HG03095 (cell line): ENCODE data around the gene TTC39B.
A peak's percentile ranks its signal among the peaks of the same experiment; 100 is the strongest.

Experiments
- ATAC-seq: cut with Tn5 transposase; IDR thresholded peaks from one replicate; pipeline ENCODE4 v1.9.1; 2021; ENCODE audit warnings: moderate library complexity; ENCODE audit not compliant: unreplicated experiment

TTC39B gene

DNA sequence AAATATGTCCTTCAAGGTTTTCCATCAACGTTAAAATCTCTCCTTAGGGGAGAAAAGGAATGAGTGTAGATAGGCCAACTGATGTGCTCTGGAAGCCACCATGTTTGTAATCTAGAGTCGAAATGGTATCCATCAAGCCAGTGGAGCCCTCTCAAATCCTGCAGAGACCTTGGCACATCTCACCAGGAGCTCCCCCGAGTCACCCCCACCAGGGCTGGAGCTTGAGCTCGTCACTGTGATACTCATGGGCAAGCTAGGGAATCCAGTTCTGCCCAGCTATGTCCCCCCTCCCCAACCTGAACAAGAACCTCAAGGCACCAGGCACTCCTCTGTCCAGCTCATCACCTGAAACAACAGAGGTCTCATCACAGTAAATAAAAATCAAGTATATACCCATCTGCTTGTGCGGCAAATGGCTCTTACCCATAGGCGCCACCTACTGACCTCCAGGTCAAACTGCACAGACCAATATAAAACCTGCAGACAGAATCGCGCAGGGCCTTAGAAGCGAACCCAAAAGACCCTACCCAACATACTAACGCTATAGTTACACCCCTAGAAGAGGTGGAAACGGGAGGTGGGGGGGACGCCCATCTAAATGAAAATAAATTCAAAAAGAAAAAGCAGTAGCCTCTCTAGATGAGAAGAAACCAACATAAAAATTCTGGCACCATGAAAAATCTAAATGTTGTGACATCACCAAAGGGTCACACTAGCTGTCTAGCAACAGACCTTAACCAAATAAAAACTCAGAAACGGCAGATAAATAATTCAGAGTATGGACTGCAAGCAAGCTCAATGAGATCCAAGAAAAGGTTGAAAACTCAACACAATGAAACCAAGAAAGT lies 75.0 kb downstream of the TTC39B start:
- no peak for ATAC-seq

DNA sequence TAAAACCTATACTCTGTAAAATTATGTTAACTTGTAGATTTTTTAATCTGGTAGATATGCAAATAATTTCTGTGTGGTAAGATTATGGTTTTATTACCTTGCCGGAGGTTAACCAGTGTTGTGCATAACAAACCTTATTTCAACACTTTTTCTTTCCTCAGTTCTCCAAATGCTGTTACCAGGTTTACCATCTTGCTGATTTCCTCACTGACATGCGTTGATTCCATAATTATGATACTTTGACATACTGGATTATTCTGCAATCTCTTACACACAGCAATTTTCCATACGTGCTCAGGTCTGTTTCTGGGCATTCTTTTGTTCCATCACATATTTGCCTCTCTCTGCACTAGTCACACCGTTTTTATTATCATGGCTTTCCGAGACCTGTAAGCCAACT lies 77.6 kb downstream of the TTC39B start:
- ATAC-seq = no peak

DNA sequence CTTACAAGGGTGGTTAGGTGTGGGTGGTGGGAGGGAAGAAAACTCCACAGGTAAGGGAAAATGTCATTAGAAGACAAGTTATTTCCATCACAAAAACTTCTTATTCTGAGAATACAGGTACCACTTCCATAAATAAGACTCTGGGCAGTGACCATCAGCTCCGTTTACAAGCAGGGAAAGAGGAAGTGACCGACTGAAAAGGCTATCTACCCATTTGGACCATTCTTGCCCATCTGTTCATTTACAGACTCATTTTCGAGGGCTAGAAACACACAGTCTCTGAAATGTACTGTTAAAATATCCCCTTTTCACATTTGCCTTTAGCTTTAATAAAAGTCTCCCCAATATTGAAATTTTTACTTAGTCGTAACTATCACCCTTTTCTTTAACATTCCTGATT lies 79.5 kb downstream of the TTC39B start:
- no peak for ATAC-seq

DNA sequence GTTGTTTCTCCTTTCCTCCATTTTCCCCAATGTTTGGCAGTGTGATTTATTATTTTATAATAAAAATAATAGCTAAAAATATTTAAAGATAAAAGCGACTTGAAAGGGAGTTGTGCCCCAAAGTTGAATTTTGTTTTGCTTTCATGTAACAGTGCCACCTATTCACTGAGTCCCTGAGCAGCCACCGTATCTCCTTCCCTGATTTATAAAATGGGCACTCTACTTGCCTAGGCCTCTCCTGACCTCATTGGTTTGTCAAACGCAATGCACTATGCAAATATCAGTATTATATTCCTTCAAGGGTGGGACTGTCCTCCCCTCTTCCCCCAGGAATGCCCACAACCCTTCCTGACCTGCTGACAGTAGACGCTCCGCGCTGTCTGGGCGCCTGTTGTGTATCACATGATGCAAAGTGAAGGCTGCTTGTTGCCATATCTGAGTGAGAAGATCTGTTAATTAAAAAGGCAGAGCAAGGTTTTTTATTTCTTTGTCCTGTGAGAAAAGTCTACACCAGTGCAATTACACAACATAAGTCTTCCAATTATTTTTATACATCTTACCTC lies 81.4 kb downstream of the TTC39B start:
- no peak for ATAC-seq

DNA sequence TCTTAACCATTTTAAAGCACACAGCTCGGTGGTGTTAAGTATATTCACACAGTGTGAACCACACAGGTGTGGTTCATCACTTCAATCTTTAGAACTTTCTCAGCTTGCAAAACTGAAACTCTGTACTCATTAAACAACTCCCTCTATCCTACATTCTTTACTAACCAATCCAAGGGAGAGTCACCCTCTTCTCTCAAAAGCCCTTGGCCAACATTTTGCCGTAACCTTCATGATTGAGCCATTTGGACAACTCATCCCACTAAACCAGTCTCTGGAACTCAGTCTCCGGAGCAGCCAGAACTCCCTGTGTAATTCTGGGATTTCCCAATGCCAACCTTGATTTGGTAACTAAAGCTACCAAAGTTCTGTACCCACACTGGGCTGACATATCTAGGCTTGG lies 84.7 kb downstream of the TTC39B start:
- ATAC-seq = no peak

DNA sequence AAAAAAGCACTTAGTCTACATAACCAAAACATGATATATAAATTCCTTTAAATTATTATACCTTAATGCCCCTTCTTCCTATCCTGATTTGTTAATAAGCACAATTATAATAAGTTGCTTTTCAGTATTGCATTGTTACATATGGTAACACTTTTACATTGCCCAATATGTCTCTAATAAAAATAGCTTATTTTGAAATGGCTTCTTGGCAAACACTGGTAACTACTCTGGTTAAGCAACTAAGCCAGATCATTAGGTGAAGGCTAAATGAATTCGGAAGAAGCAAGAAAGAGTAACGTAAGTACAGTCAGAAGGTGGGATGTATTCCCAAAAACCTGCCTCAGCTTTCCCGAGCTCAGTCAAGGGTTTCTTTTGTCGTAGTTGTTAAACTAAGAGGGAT lies 85.3 kb downstream of the TTC39B start:
- no peak for ATAC-seq

DNA sequence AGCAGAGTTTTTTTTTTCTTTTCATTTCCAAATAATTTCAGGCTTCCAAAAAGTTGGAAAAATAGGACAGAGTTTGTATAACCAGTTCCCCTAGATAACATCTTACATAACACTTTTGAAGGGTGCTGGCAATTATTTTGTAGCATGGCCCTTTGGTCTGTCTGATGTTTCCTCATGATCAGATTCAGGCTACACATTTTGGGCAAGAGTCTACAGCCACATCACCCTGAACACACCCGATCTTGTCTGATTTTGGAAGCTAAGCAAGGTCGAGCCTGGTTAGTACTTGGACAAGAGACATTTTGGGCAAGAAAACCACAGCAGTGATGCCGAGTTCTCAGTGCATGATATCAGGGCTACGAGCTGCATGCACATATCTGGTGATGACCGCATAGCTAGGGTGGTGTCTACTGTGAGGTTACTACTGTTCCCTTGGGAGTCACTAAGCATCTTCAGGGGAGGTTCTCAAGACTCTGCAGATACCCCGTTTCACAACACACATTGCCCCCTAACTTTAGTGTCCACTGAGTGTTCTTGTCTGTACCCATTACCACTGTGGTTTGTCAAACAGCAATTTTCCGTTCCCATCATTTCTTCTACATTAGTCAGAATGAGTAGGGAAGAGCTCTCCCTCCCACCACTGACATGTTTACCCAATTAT lies 86.2 kb downstream of the TTC39B start:
- no peak for ATAC-seq

DNA sequence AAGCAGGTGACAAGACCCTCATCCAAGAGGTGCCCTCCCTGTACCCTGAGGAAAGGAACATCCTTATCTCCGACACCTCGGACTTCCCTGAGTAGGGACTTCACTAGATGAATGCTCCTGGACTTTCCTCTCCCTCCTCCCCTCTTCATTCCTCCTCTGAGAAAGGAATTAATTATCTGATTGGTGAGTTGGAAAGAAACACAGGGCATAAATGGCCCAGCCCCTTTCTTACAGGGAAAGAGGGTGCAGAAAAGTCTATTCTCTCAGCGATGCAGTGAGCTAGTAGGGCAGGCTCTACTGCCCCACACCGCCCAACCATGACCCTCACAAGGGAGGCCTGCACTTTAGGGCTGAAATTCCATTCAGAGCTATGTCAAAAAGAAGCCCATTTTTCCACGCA lies 87.5 kb downstream of the TTC39B start:
- no peak for ATAC-seq

DNA sequence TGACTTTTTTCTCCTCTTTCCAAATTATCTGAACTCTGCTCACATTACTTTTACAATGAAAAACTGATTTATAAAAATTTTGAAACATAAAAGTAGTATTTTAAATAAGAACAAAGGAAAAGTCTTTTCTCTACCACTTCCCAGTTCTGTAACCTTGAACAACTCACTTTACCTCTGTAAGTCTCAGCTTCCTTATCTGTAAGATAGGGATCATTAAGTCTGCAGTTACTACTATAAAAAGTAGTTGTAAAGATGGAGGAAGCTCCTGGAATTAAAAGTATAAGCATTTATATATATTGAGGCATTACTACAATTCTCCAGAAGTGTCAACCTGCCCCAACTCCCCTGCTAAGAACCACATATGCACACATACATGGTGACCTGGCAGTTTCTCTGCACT lies 88.0 kb downstream of the TTC39B start:
- ATAC-seq = no peak

DNA sequence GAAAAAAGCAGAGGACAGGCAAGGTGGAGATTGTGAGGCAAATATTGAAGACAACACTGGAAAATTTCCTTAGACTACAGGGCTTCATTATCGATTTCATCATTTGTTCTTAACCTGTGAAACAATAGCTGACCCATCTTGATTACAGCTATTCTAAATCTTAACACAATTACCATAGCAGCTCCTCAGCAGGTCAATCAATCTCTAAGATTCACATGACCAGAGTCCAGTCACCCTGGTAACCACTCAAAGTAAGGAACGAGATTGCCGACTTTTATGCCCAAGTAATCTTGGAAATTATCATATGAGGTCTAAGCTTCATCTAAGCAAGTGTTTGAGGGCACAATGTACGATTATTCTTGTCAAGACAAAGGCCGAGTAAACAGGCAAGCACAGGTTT lies 93.8 kb downstream of the TTC39B start:
- no peak for ATAC-seq

DNA sequence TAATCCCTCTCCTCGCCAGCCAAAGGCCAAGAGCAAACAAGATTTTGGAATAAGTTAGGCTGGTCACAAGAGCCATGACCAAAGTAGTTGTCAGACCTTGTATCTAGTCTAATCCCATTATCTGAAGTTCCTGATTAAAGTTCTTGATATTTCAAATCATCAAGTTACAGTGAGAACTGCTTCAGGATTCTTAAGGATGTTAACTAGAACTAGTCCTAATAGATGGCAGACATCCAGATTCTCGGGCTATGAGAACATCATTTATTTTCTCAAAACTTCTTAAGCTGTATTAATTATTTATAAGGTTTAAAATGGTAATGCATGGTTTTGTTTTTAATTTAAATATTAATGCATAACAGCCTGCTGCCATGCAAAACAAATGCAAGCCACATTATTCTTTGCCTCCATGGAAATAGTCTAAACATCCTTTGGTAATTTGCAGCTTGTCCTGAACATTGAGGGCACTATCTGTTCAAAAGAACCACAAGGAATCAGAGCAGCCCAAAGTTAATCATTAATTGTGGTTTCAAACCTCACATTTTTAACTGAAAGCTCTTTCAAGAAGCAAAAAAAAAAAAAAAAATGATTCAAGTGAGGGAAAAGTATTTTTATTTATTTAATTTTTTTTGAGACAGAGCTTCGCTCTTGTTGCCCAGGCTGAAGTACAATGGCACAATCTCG lies 95.1 kb downstream of the TTC39B start:
- ATAC-seq = no peak

DNA sequence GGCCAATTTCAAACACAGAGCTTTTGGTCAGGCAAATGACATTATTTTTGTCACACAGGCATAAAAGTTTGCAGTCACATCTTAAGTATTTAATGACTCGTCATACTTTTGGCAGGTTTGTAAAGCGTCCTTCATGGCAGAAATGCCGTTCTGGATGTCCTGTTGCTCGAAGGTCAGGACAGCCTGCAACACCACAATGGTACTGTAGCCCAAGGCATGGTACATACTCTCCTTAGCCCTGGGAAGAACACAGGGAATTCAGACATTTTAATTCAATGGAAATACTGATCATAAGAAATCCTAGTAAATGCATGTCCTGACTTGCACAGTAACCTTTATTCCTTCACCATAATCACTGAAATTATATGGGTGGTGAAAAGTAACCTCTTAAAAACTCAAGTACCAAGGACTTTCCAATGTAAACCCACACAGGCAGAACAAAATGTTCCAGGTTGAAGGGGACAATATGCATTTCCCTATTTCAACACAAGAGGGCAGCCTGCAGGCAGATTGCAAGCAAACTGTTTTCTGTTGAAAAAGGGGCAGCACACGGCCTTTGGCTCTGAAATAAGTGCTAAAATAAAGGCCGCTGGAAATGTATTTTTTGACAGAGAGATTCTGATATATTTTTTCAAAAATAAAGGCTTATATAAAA lies 95.7 kb downstream of the TTC39B start:
- ATAC-seq = peak; percentile 72

DNA sequence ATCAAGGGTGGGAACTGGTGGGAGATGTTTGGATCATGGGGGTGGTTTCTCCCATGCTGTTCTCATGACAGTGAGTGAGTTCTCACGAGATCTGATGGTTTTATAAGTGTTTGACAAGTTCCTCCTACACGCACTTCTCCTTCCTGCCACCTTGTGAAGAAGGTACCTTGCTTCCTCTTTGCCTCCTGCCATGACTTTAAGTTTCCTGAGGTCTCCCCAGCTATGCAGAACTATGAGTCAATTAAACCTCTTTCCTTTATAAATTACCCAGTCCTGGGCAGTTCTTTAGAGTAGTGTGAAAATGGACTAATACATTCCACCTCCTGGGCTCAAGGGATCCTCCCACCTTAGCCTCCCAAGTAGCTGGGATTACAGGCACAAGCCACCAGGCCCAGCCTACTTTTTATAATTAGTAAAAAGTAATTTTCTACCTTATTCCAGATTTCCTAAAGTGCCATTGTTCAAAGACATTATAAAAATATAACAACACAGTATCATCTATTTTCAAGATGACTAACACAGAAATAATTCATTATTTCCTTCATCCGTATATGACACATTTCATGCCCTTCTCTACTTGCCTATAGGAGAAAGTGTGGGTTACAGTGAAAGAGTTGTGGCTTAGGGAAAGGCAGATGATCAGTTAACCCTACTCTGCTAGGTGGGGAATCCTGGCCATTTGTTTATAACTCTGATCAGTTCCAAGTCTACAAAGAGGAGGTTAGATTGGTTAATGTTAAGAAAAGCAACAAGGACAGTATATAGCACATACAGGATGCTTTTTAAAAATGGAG lies 99.9 kb downstream of the TTC39B start:
- no peak for ATAC-seq

DNA sequence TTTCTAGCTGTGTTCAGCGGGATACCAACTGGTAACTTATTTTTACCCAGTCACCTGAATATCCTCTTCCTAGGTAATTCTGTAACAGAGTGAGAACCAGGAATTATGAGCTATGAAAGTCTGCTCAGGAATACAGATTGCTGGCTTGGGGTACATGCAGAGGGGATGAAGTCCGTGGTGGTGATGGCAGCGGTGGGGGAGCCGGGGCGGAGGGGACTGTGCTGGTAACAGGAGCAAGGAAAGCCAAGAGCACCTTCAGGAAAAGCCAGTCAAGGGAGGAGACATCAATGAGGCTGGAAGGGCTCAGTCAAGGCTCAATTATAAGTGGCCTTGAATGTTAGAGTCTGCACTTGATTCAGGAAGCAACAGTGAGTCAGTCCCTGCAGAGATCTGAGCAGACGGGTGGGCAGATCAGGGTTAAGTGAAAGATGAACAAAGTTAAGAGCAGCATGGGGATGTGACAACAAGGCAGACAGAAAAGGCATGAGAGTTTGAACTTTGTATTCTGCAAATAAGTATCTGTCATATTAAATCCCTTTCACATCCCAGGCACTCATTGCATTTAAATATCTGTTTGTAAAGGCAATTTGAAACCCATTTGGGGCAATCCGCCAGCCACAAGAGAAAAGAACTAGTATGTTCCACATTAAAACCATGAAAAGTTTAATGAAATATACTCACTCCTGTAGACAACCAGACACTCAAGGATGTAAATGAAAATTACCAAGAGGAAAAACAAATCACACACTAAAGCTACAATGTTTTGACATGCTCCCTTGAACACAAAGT lies 101.2 kb downstream of the TTC39B start:
- no peak for ATAC-seq

DNA sequence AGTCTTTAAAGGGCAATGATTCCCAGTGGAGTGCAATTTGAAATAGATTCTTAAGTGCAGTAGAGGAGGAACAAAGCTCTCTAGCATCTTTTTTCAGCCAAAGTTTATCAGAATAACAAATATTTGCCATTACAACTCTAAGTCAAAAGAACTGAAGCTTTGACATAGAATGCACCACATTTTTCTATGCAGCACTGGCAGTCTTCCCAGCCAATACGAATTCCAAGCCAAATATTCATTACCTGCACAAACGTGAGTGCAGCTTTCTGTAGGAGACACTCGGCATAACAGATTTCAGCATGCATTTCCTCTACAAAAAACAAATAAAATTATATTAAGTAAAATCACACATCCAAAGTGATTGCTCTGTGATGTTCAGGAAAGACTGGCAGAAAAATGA lies 103.4 kb downstream of the TTC39B start:
- ATAC-seq = no peak

DNA sequence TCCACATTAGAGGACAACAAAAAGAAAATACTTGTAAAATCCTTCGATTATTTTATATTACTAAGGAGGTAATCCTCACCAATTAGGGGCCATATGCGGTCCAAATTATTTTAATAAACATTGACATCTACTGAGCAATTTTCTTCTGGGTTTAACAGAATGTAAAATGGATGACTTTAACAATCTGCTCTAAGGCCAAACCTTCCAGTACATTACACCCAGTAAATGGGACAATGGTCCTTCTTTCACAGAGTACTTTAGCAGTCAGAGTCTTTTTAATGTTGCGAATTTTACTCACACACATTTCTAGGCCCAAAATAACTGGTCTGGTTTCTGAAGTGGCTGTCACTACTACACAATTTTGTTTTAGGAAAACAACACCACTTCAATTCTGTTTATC lies 106.9 kb downstream of the TTC39B start:
- ATAC-seq = no peak

DNA sequence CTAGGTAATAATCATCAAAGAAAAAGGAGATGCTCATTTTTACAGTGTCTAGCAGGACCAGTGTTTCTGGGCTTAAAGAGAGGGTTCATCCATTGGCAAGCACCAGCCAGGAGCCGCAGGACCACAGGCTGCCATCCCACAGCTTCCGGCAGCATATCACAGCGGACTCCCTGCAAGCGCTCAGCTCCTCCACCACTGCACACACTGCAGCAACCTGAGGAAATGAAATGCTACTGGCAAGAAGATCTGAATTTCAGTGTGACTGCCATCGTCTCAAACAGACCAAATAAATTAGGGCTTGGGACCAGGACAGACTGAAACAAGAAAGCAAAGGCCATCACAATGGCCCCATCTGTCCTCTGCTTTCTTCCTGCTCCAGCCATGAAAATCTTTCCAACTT lies 114.2 kb downstream of the TTC39B start:
- ATAC-seq = no peak

DNA sequence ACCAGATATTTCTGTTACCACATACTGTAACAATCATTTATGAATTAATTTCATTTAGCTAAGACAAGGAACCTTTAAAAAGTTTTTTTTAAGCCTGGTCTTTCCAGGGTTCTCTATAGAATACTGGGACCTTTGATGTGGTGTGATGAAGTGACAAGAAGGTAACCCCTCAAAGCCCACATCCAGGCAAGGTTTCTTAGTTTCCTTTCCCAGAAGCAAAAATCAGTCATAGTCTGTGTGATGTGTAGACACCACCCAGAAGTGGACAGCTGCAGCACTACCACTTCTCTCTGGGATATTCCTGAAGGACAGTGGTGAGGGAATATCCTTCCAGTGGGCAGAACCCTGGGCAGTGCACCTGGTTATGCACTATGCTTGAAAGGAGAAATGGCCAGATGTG lies 115.6 kb downstream of the TTC39B start:
- ATAC-seq = no peak

DNA sequence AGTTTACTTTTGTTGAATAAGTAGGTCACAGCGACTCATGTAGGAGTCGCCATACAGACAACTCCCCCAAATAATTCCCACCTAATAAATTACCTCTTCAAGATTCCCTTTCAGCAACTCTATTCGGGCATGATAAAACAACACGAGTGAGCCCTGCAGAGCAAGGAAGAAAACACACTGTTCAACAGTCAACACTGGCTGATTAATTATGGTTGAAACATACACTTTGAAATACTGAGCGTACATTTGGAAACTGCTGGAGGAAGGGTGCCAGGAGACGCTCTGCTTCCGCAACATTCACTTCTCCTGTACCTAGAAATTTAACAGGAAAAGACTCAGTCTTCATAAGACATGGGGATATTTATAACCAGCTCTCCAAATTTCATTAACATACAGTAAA lies 117.5 kb downstream of the TTC39B start:
- ATAC-seq = no peak

DNA sequence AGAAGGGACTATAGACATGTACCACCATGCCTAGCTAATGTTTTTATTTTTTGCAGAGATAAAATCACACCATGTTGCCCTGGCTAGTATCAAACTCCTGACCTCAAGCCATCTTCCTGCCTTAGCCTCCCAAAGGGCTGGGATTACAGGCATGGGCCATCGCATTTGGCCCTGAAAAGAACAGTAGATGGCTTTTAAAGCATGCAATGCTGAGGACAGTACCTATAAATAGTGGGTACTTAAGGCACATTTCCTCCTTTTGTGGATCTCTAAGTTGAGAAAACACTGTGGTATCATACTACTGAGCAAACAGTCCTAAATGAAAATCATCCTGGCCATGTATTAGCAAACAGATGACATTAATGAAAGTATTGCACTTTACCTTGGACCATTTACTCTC lies 119.4 kb downstream of the TTC39B start:
- no peak for ATAC-seq
